WERI-Rb-1 (cell line): ENCODE measurements around the gene AHCYL1.

Experiments used
- DNase-seq: peaks from one replicate; pipeline ENCODE4 v3.0.0-alpha.2; 2020
- H3K27ac ChIP-seq: fragments of 250-450 bp; sonication (Bioruptor Pico); 2 replicates; pipeline ENCODE4 v1.5.1; 2020; ENCODE audit warnings: mild to moderate bottlenecking, moderate library complexity
- H3K27me3 ChIP-seq: fragments of 250-450 bp; sonication (Bioruptor Pico); 2 replicates; pipeline ENCODE4 v1.5.1; 2021; ENCODE audit warnings: mild to moderate bottlenecking, low read depth, moderate library complexity; ENCODE audit not compliant: insufficient read depth, severe bottlenecking
- H3K36me3 ChIP-seq: fragments of 250-450 bp; sonication (Bioruptor Pico); 2 replicates; pipeline ENCODE4 v1.5.1; 2020; ENCODE audit warnings: mild to moderate bottlenecking, moderate library complexity
- H3K4me3 ChIP-seq: 2 replicates; pipeline ENCODE4 v1.5.1; 2011; ENCODE audit warnings: low read depth, mild to moderate bottlenecking, control low read depth, low read length
- H3K9me3 ChIP-seq: fragments of 250-450 bp; sonication (Bioruptor Pico); 2 replicates; pipeline ENCODE4 v1.5.1; 2021; ENCODE audit warnings: mild to moderate bottlenecking, moderate library complexity; ENCODE audit not compliant: severe bottlenecking
- CTCF ChIP-seq: IDR thresholded peaks from 2 replicates; pipeline ENCODE4 v1.5.1; 2011; ENCODE audit warnings: low read depth, mild to moderate bottlenecking, control low read depth, inconsistent platforms, low read length

Gene AHCYL1

DNA sequence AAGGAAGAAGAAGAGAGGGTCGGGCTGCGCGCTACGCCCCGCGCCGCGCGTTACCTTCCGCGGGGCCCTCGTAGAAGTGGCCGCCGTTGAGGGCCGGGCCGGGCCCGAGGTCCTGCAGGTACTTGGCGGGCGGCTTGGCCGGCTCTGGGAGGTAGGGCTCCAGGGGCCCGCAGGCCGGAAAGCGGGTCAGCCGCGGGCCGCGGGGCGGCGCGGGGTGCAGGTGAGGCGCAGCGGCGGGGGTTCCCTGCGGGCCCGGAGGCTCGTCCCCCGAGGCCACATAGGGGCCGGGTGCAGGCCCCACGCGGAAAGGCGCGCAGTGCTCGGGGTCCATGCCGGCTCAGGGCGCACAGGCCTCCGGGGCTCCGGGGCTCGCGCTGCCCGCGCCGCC, 85.7 kb downstream of the AHCYL1 start:
- no peaks in the 10 kb centered on the region for H3K27me3 ChIP-seq
- no peaks in the 10 kb centered on the region for H3K9me3 ChIP-seq
- no peak overlapping the region for H3K27ac ChIP-seq
- no peak overlapping the region for H3K4me3 ChIP-seq
- no peak for DNase-seq
- H3K36me3 ChIP-seq = no peaks in the 10 kb centered on the region
- TF ChIP-seq CTCF = no peak

GRCh38 chr1:110070671-110071242, 86.2 kb downstream of the AHCYL1 start, which contains the start of gene ALX3:
ALX3 (minus strand) TSS chr1:110070672; CDS start chr1:110070612, 60 bp downstream.
- DNase-seq = no peak
- H3K9me3 ChIP-seq = no peaks in the 10 kb centered on the region
- H3K27ac ChIP-seq = no peak within 1 kb of the TSS
- TF ChIP-seq CTCF = no peak
- H3K27me3 ChIP-seq = no peaks in the 10 kb centered on the region
- no peaks in the 10 kb centered on the region for H3K36me3 ChIP-seq
- H3K4me3 ChIP-seq = no peak within 1 kb of the TSS
